Calu3 (cell line): ENCODE measurements around the gene GSE1. TPM values are rescaled to one million over a fixed set of nuclear protein-coding genes. Genes with fewer than 3 reads are reported as not detected.

Source experiments
- BruUV-seq: library from RNA; stranded (reverse); fragments of 400-500 nt; replicated peaks from 2 replicates; lab custom pipeline; 2021; lab: Mats Ljungman, UMichigan
- CTCF ChIA-PET: fragments of 300-600 bp; sonication (Branson Sonifier 250); formaldehyde crosslinking; loops from one replicate; lab custom pipeline; 2022; ENCODE audit warnings: antibody characterized with exemption; lab: Charles Lee
- DNase-seq: peaks from one replicate; pipeline ENCODE4 v3.0.0; 2022
- H3K27ac Mint-ChIP-seq: one replicate; pipeline ENCODE4 v1.8.0; 2022; ENCODE audit warnings: mixed read lengths; ENCODE audit not compliant: unreplicated experiment
- H3K27me3 Mint-ChIP-seq: one replicate; pipeline ENCODE4 v1.8.0; 2022; ENCODE audit warnings: mixed read lengths; ENCODE audit not compliant: unreplicated experiment
- H3K36me3 Mint-ChIP-seq: one replicate; pipeline ENCODE4 v1.8.0; 2022; ENCODE audit warnings: mild to moderate bottlenecking, moderate library complexity, mixed read lengths; ENCODE audit not compliant: insufficient read depth, unreplicated experiment
- H3K4me1 Mint-ChIP-seq: one replicate; pipeline ENCODE4 v1.8.0; 2022; ENCODE audit warnings: mild to moderate bottlenecking, low read depth, mixed read lengths; ENCODE audit not compliant: unreplicated experiment
- H3K4me3 Mint-ChIP-seq: one replicate; pipeline ENCODE4 v1.8.0; 2022; ENCODE audit warnings: mild to moderate bottlenecking, low read depth, moderate library complexity, mixed read lengths; ENCODE audit not compliant: unreplicated experiment
- H3K9me3 Mint-ChIP-seq: one replicate; pipeline ENCODE4 v1.8.0; 2022; ENCODE audit warnings: low read depth, mixed read lengths; ENCODE audit not compliant: unreplicated experiment
- CTCF ChIP-seq: fragments of 200-600 bp; IDR thresholded peaks from one replicate; pipeline ENCODE4 v1.8.0; 2022; ENCODE audit warnings: antibody characterized with exemption; ENCODE audit not compliant: unreplicated experiment
- intact Hi-C: fragments of 100-400 bp; cut with micrococcal nuclease; formaldehyde crosslinking; loops from one replicate; pipeline ENCODE4 v1.10.0; 2022; ENCODE audit not compliant: unreplicated experiment
- total RNA-seq: library from RNA; stranded (reverse); gene quantifications from 2 replicates; pipeline ENCODE4 v1.2.3, GENCODE V29; 2022

The GSE1 gene
- total RNA-seq, 1 experiment from 2014 or later = 45.3 TPM

- Mint-ChIP-seq H3K27ac (no peak overlapping the region), H3K27me3 (no peaks in the 10 kb centered on the region), H3K9me3 (no peaks in the 10 kb centered on the region), H3K4me1 (peaks cover 31% of the 10 kb centered on the region), H3K36me3 (peaks cover 13% of the 10 kb centered on the region), H3K4me3 (no peak overlapping the region)
- CTCF ChIA-PET = no interaction called here
- BruUV-seq = no TSS peak
- TF ChIP-seq CTCF = no peak
- intact Hi-C loops = no loop called here
- no peak for DNase-seq
These were observed 10.1 kb downstream of the GSE1 start for GRCh38 chr16:85623250-85623649.

- Mint-ChIP-seq H3K9me3 (no peaks in the 10 kb centered on the region), H3K4me3 (no peak overlapping the region), H3K36me3 (peaks cover 14% of the 10 kb centered on the region), H3K4me1 (peaks cover 29% of the 10 kb centered on the region), H3K27me3 (no peaks in the 10 kb centered on the region), H3K27ac (no peak overlapping the region)
- CTCF ChIA-PET = no interaction called here
- no peak for TF ChIP-seq CTCF
- no peak for DNase-seq
- intact Hi-C loops = no loop called here
- no TSS peak for BruUV-seq
These were observed 11.0 kb downstream of the GSE1 start for GRCh38 chr16:85623997-85624601.

- CTCF ChIA-PET = no interaction called here
- DNase-seq = no peak
- Mint-ChIP-seq H3K9me3 (no peaks in the 10 kb centered on the region), H3K4me1 (peaks cover 29% of the 10 kb centered on the region), H3K27me3 (no peaks in the 10 kb centered on the region), H3K36me3 (peaks cover 19% of the 10 kb centered on the region), H3K27ac (no peak overlapping the region), H3K4me3 (no peak overlapping the region)
- TF ChIP-seq CTCF = no peak
- intact Hi-C loops = no loop called here
- BruUV-seq = no TSS peak
These were observed 11.5 kb downstream of the GSE1 start for GRCh38 chr16:85624646-85625045.

- Mint-ChIP-seq H3K9me3 (no peaks in the 10 kb centered on the region), H3K27ac (no peak overlapping the region)
- CTCF ChIA-PET = no interaction called here
These were observed 11.9 kb downstream of the GSE1 start for GRCh38 chr16:85625053-85625452.

More at GRCh38 chr16:85625053-85625452, 11.9 kb downstream of the GSE1 start:
- BruUV-seq = no TSS peak
- H3K27me3 Mint-ChIP-seq = no peaks in the 10 kb centered on the region
- DNase-seq = no peak
- H3K4me1 Mint-ChIP-seq = peaks cover 29% of the 10 kb centered on the region
- H3K36me3 Mint-ChIP-seq = peaks cover 21% of the 10 kb centered on the region
- intact Hi-C loops = no loop called here
- no peak overlapping the region for H3K4me3 Mint-ChIP-seq
- TF ChIP-seq CTCF = no peak
